ENCODE data around the gene STK40.

GRCh38 chr1:36328713-36329112, 57.0 kb downstream of the STK40 start:
- TF ChIP-seq, protein P1, sequence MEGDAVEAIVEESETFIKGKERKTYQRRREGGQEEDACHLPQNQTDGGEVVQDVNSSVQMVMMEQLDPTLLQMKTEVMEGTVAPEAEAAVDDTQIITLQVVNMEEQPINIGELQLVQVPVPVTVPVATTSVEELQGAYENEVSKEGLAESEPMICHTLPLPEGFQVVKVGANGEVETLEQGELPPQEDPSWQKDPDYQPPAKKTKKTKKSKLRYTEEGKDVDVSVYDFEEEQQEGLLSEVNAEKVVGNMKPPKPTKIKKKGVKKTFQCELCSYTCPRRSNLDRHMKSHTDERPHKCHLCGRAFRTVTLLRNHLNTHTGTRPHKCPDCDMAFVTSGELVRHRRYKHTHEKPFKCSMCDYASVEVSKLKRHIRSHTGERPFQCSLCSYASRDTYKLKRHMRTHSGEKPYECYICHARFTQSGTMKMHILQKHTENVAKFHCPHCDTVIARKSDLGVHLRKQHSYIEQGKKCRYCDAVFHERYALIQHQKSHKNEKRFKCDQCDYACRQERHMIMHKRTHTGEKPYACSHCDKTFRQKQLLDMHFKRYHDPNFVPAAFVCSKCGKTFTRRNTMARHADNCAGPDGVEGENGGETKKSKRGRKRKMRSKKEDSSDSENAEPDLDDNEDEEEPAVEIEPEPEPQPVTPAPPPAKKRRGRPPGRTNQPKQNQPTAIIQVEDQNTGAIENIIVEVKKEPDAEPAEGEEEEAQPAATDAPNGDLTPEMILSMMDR (IDR thresholded peaks at IDR 0.05 in 4 of 5, conservative IDR thresholded peaks at IDR 0.05 in 1 of 5): no peak
- no peak for TF ChIP-seq POLR2A (IDR thresholded peaks at IDR 0.05)
